Right lobe of liver (tissue), 6 donors: ENCODE data around the gene CREBL2. TPM values are rescaled to one million over a fixed set of nuclear protein-coding genes. Genes with fewer than 3 reads are reported as not detected.
A peak's percentile ranks its signal among the peaks of the same experiment; 100 is the strongest.

ENCODE experiments used
- ATAC-seq, 4 donors: fragments of 200-7000 bp; cut with Tn5 transposase; one replicate each; pipeline ENCODE4 v1.9.1; 2020; ENCODE audit warnings: mild to moderate bottlenecking in 4 of 4, moderate library complexity in 4 of 4
- DNase-seq, 3 donors: peaks; one replicate each; pipeline ENCODE4 v3.0.0-alpha.2; 2020
- H3K27ac ChIP-seq, 3 donors: fragments of 200-600 bp; one replicate each; pipeline ENCODE4 v1.8.0; 2022
- H3K27me3 ChIP-seq, 2 donors: fragments of 200-600 bp; one replicate each; pipeline ENCODE4 v1.8.0; 2022
- H3K36me3 ChIP-seq, 4 donors: fragments of 200-600 bp; sonication (generic) in 1 of 4; one replicate each; pipeline versions ENCODE4 v1.5.1 to v1.8.0; 2017 to 2022; ENCODE audit warnings: control low read depth in 1 of 4
- H3K4me1 ChIP-seq, 4 donors: fragments of 200-600 bp; sonication (generic) in 1 of 4; one replicate each; pipeline versions ENCODE4 v1.5.1 to v1.8.0; 2017 to 2022; ENCODE audit warnings: control low read depth in 1 of 4
- H3K4me3 ChIP-seq, 3 donors: fragments of 200-600 bp; one replicate each; pipeline ENCODE4 v1.8.0; 2022
- H3K9me3 ChIP-seq, 4 donors: fragments of 200-600 bp; sonication (generic) in 1 of 4; one replicate each; pipeline versions ENCODE4 v1.5.1 to v1.8.0; 2017 to 2022; ENCODE audit warnings: control low read depth in 1 of 4
- POLR2A ChIP-seq: fragments of 450-650 bp; IDR thresholded peaks from one replicate; pipeline ENCODE4 v1.6.1; 2017; ENCODE audit warnings: antibody characterized with exemption, mild to moderate bottlenecking
- WGBS: methylation state at CpG from one replicate; pipeline ENCODE4 v1.1.6; 2018; ENCODE audit warnings: low coverage, low lambda C conversion rate; ENCODE audit not compliant: insufficient coverage; ENCODE audit errors: missing lambda C conversion rate; 5-methylcytosine and 5-hydroxymethylcytosine counted together
- intact Hi-C, 2 donors: fragments of 100-400 bp; cut with DNase I; formaldehyde crosslinking; loops; one replicate each; pipeline versions ENCODE4 v1.11.2 to v1.14.1; 2022
- total RNA-seq, 6 experiments: library from RNA; depleted of rRNA in 2 of 6; stranded (reverse); fragments of >200 nt in 2 of 6; fragmentation: NEBNext Ultra II Directional in 3 of 6; extraction: Animal tissue kit (Norgen Biotek cat#: 25700) in 3 of 6; gene quantifications; one replicate each; pipeline versions ENCODE4 v1.1.0 to v1.2.4, GENCODE V29; 2016 to 2023
- TF ChIP-seq, protein P1 (sequence below), 4 donors: fragments of 200-600 bp in 3 of 4; fragments of 450-650 bp in 1 of 4; IDR thresholded peaks; one replicate each; pipeline versions ENCODE4 v1.5.1 to v1.8.0; 2016 to 2022; ENCODE audit warnings: antibody characterized with exemption in 4 of 4, mild to moderate bottlenecking in 2 of 4
- donor health status: DM: no; HTN: yes; CAD: no.
- donor health status: DM: no; HTN: no; CAD: no.
- donor health status: DM: no; HTN: no; CAD: no.
- donor health status: DM: no; HTN: yes; CAD: no.
- donor health status: DM: no; HTN: yes; CAD: no.

Gene CREBL2
- total RNA-seq, 6 experiments from 2014 or later: 24.3 to 28.5 (median 26.8) TPM

DNA sequence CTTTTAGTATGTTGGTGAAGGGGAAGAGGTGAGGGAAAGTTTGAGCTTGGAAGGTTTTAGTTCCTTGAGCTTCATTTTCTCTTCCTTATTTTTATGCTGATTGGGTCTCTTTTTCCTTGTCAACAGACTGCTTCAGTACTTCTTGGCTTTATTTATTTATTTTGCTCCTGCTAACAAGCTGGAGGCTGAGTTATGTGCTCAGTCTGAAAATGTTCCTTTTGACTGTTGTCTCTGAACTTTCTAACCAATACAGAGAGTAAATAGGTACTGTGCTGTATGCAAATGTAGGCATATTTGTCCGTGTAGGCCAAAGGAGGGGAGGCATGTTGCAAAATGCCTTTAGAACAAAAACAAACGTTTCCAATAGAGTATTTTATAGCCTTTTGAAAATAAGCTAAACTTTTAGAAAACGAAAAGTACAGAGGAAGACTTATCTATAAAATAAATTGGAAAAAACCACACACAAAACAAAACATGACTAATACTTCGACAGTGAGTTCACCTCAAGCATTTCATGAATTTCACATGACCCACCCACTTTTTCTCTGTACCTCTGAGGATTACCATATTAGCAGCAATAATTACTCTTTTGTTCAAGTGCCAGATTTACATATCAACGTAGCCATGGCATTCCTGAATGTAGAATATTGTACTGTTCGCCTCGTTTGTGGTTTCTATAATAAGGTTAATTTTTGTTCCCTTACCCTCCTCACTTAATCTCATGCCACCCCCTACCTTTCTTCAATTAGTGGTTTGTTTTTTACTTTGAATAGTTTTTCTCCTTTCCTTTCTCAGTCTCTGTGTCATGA, 4.7 kb upstream of the CREBL2 start:
- Histone ChIP-seq H3K4me1 (no peaks in the 10 kb centered on the region), H3K36me3 (no peaks in the 10 kb centered on the region), H3K27me3 (no peaks in the 10 kb centered on the region), H3K27ac (peak overlapping the region in 1 of 3 donors; percentile 9), H3K4me3 (no peak overlapping the region), H3K9me3 (no peaks in the 10 kb centered on the region)
- ATAC-seq (peak in 1 of 4 donors; percentile 12), DNase-seq (no peak)
- intact Hi-C loops: no loop called here
- WGBS: 60% methylated on average over 7 of the region's 7 CpGs
- no peak for TF ChIP-seq POLR2A
- TF ChIP-seq, protein P1, sequence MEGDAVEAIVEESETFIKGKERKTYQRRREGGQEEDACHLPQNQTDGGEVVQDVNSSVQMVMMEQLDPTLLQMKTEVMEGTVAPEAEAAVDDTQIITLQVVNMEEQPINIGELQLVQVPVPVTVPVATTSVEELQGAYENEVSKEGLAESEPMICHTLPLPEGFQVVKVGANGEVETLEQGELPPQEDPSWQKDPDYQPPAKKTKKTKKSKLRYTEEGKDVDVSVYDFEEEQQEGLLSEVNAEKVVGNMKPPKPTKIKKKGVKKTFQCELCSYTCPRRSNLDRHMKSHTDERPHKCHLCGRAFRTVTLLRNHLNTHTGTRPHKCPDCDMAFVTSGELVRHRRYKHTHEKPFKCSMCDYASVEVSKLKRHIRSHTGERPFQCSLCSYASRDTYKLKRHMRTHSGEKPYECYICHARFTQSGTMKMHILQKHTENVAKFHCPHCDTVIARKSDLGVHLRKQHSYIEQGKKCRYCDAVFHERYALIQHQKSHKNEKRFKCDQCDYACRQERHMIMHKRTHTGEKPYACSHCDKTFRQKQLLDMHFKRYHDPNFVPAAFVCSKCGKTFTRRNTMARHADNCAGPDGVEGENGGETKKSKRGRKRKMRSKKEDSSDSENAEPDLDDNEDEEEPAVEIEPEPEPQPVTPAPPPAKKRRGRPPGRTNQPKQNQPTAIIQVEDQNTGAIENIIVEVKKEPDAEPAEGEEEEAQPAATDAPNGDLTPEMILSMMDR (IDR thresholded peaks at IDR 0.05): no peak

DNA sequence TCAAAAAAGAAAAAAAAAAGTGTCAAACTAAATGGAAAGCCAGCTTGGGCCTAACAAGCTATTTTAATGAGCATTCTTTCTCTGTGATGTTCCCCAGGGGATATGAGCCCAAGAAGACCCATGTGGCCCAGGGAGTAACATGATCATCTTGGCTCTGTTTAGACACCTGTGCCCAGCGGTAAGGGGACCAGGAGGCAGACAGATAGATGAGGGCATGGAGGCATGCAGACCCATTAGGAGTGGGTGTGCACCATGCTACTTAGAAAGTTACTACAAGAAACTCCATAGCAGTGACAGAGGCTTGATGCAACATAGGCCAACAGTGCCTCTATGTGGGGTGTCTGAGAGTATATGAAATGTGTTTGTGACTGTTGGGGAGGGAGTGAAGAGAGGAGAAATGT, 3.1 kb upstream of the CREBL2 start:
- DNase-seq (no peak), ATAC-seq (no peak)
- Histone ChIP-seq H3K27ac (no peak overlapping the region), H3K27me3 (no peaks in the 10 kb centered on the region), H3K4me3 (no peak overlapping the region), H3K9me3 (no peaks in the 10 kb centered on the region), H3K4me1 (peaks cover 0 to 9% (median 3%) of the 10 kb centered on the region in 4 donors), H3K36me3 (no peaks in the 10 kb centered on the region)
- intact Hi-C loops: no loop called here
- TF ChIP-seq POLR2A: no peak
- TF ChIP-seq, protein P1 (IDR thresholded peaks at IDR 0.05): peak in 3 of 4 donors; percentile 8 to 15 (median 9)
- WGBS: 100% methylated on average over 1 of the region's 1 CpG

DNA sequence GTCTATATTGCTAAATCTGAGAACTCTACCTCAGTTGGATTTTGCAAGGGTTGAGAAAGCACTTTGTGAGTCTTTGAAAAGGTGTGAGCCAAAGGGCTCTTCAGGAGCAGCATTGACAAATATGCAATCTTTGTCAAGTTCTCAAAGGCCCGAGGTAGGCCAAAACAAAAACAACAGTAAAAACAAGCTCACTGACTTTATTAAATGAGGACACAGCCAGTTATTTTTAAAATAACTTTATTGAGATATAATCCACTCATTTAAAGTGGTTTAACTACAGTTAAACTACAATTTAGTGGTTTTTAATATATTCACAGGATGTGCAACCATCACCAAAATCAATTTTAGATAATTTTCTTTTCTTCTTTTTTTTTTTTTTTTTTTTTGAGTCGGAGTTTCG, 2.0 kb upstream of the CREBL2 start:
- no peak for TF ChIP-seq POLR2A
- TF ChIP-seq, protein P1 (IDR thresholded peaks at IDR 0.05): no peak
- intact Hi-C loops: no loop called here
- no peaks in the 10 kb centered on the region for H3K36me3 ChIP-seq
- 96% methylated on average over 3 of the region's 3 CpGs for WGBS
- DNase-seq (no peak), ATAC-seq (no peak)
- H3K27ac ChIP-seq: no peak overlapping the region
- H3K27me3 ChIP-seq: no peaks in the 10 kb centered on the region
- H3K4me1 ChIP-seq: peaks cover 0 to 9% (median 3%) of the 10 kb centered on the region in 4 donors
- H3K9me3 ChIP-seq: no peaks in the 10 kb centered on the region
- no peak overlapping the region for H3K4me3 ChIP-seq

DNA sequence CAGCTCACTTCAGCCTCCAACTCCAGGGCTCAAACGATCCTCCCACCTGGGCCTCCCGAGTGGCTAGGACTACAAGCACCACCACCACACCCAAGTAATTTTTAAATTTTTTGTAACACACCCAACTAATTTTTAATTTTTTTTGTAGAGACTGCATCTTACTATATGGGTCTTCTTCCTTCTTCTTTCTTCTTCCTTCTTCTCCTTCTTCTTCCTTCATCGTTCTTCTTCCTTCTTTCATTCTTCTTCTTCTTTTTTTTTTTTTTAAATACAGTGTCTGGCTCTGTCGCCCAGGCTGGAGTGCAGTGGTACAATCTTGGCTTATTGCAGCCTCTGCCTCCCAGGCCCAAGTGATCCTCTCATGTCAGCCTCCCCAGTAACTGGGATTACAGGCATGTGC, 965 bp upstream of the CREBL2 start:
- DNase-seq (no peak), ATAC-seq (no peak)
- intact Hi-C loops: no loop called here
- Histone ChIP-seq H3K36me3 (no peaks in the 10 kb centered on the region), H3K27ac (peak overlapping the region; percentile 93 to 98 (median 97)), H3K4me1 (peaks cover 0 to 9% (median 3%) of the 10 kb centered on the region in 4 donors), H3K4me3 (peak overlapping the region in 2 of 3 donors; percentile 67 to 73), H3K9me3 (no peaks in the 10 kb centered on the region), H3K27me3 (no peaks in the 10 kb centered on the region)
- WGBS: 73% methylated on average over 3 of the region's 4 CpGs
- no peak for TF ChIP-seq POLR2A
- TF ChIP-seq, protein P1 (IDR thresholded peaks at IDR 0.05): no peak
